ENCODE measurements around the gene CIZ1.
"Not testable (repeated sequence)": the region's sequence is repeated elsewhere in the genome, so short reads cannot be mapped to it uniquely, and the experiment has no call there.

The CIZ1 gene

DNA sequence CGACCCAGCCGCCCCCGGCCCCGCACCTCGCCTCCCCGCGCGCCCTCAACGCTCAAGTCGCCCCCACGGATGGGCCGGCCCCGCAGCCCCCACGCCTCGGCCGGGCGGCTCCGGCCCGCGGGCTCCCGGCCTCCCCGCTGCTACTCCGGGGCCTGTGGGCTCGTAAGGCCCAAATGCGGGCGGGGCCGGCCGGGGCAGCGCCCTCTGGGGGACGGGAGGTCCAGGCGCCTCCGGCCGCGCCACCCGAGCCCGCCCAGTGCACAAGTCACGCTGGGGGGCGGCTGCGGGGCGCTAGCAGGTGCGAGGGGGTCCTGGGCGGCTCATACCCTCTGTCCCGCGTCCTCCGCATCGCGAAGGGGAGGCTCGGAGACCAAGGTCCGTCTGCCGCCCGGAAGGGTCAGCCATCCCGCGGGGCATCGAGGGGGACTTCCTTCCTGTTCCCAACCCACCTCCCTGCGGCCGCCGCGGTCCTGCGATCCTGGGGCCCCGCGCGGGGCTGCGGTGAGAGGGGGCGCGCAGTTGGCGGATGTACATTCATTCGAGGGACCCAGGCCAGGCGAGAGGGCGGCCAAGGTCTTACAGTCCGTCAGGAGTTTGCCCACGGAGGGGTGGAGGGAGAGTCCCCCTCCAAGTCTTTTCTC, at the start of gene CIZ1:
TSS of gene CIZ1 (minus strand) at position 167 of the 641 bp plus-strand sequence. CDS start 715 bp downstream, outside the sequence.
- DNase-seq (ENCODE audit: low spot score): peak; percentile 88

DNA sequence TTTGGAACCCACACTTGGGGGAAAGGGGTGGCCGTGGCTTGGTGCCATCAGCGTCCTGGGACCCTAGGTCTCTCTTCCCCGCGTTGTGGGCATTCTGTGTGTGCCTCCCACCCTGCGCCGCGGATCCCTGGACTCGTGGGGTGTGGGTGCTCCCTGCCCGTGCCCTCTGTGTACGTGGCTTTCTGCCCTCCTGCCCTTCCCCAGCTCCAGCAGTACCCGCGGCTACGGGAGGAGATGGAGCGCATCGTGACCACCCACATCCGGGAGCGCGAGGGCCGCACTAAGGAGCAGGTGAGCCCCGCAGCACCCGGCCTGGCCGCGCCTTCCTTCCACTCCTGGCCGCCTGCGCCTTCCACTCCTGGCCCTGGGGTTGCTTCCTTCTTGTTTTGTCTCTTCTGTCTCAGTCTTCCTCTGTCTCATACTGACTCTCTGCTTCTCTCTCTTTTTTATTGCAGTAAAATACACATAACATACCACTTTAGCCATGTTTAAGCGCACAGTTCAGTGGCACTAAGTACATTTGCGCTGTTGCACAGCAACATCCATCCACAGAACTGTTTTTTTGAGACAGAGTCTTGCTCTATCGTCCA, 42.5 kb upstream of the CIZ1 start:
- no peak for DNase-seq (ENCODE audit: low spot score)

DNA sequence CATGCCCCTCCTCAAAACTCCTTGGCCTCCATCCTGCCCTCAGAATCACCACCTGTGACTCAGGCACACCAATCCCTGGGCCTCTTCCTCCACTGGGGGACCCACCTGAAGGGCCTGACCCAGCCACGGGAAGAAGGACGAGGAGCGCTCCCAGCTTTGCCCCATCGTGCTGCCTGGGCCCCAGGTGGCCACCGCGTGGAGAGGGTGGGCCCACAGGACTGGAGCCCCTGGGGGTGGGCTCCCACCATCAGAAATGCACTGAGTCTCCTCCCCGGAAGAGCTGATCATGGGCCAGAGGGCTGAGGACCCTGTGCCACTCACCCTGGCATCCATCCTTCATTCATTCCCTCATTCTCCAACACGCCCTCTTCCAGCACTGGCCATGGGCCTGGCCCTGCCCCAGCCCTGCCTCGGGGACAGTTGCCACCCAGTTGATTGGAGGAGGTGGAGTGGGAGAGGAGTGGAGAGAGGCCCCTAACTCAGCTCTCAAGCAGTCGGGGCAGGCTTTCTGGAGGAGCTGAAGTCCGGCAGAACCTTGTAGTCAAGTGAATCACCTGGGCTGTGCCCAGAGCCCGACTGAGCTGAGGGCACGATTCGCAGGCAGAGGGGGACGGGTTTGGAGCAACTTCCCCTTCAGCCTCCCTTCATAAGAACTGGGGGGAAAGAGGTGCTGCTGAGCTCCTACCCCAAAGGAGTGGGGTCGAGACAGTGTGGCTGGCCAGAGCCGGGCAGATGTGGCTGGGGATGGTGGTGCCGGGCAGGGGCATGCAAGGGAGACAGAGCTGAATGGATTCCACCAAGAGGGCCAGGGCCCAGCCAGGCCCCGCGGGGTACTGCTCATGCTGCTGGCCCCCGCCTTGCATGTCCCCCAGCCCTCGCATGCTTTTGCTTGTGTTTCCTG, 41.4 kb upstream of the CIZ1 start:
- no peak for DNase-seq (ENCODE audit: low spot score)

GRCh38 chr9:128231638-128232527, 40.5 kb upstream of the CIZ1 start:
- DNase-seq (ENCODE audit: low spot score): no peak

- DNase-seq (ENCODE audit: low spot score): not testable (repeated sequence)
Measured at GRCh38 chr9:128230897-128231296, 39.5 kb upstream of the CIZ1 start.

- DNase-seq (ENCODE audit: low spot score): no peak
Measured at GRCh38 chr9:128226412-128226801, 35.0 kb upstream of the CIZ1 start.

DNA sequence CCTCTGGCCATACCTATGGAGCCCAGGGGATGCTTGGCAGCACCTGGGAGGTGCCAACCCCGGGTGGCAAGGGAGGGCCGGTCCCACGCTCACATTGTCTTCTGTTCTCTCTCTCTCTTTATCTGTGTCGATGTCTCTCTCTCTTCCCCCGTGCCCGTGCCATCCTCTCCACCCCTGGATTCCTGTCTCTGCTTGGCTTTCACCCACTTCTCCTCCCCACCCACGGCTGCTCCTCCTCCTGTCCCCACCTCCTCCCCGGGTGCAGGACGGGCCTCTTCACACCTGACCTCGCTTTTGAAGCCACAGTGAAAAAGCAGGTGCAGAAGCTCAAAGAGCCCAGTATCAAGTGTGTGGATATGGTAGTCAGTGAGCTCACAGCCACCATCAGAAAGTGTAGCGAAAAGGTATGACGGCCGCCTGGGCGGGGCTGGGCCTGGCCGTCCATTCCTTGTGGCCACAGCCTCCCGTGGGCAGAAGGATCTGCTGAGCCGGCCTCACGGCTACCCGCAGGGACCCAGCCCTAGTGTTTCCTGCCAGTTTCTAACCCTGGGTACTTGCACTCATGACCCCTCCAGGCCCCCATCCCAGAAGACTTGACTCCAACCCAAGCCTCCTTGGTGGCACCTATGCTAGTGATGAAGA, 34.5 kb upstream of the CIZ1 start:
- no peak for DNase-seq (ENCODE audit: low spot score)

GRCh38 chr9:128224877-128225276, 33.5 kb upstream of the CIZ1 start:
- no peak for DNase-seq (ENCODE audit: low spot score)

DNA sequence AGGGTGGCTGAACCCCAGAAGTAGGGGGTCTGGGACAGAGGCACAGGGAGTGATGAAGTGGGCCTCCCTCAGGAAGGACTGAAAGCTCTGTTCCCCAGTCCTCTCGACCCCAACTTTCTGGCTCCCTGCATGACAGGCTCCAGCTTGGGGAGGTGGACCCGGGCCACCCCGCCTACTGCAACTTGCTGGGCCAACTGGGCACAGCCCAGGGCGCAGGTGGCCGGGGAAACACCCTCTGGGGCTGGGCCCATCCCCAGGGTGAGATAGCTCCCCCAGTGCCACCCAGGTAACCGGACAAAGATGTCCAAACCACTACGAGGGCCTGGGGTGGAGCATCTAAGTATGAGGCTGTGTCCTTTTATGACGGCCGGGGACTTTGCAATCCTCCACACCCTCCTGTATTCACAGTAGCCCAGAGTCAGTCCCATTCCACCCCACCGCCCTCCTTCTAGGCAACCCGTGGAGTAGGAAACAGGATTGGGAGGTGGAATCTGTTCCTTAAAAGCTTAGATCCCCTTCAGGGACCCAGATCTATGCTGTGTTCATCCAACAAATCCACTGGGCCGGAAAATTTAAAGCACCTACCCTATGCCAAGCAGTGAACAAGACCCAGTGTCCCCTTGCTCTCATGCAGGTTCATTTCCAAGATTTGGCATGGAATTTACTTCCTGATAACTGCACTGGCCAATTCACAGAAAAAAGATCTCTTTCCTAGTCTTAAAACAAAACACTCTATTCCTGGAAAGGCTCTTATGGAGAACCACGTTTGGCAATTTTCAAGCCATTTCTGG, 31.7 kb upstream of the CIZ1 start:
- DNase-seq (ENCODE audit: low spot score): no peak

DNA sequence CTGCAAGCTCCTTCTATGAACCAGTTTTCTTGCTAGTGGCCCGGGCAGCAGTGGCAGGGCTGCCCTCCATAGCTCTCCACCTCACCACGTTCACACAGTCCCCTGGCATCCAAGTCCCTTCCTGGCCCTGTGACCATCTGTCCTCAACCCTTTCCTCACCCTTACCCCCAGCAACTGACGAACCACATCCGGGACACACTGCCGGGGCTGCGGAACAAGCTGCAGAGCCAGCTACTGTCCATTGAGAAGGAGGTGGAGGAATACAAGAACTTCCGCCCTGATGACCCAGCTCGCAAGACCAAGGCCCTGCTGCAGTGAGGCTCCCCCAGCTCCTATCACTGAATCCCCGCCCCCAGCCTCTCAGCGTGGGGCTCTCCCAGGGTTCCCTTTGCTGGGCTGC, 30.7 kb upstream of the CIZ1 start:
- DNase-seq (ENCODE audit: low spot score): no peak

- DNase-seq (ENCODE audit: low spot score): no peak
Measured at GRCh38 chr9:128219831-128220230, 28.5 kb upstream of the CIZ1 start.

DNA sequence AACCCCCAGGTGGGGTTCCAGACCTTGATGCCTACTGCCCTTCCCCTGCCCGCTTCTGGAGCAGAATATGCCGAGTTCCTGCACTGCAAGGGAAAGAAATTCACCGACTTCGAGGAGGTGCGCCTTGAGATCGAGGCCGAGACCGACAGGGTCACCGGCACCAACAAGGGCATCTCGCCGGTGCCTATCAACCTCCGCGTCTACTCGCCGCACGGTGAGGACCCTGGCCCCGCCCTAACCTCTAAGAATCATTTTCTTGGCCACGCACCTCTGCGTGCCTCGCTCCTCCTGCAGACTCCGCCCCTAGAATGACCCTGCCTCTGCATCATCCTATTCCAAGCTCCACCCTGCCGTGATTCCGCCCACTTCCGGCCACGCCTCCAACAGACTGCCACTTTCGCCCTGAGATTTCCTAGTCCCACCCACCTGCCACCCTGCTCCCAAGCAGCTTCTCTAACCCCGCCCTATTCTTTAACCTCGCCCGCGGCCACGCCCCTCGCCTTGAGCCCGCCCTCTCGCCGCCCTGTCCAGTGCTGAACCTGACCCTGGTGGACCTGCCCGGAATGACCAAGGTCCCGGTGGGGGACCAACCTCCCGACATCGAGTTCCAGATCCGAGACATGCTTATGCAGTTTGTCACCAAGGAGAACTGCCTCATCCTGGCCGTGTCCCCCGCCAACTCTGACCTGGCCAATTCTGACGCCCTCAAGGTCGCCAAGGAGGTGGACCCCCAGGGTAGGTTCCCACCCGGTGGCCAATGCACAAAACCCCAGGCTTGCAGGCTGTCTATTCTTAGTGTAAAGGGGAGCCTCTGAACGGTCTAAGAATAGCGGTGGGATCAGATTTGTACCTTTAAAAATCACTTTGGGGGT, 27.4 kb upstream of the CIZ1 start:
- peak; percentile 85 for DNase-seq (ENCODE audit: low spot score)

DNA sequence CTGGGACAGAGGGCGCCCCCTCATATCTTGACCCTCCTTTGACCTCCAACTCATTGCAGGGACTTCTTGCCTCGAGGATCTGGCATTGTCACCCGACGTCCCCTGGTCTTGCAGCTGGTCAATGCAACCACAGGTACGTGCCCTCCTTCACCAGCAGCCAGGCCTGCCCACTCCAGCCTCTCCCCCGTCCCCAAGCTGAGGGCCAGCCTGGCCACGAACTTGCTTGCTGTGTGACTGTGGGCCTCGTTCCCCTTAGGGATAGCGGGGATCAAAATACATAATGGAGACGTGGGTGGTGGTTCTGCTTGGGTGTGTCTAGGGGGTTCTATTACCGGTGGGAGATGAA, 26.8 kb upstream of the CIZ1 start:
- DNase-seq (ENCODE audit: low spot score): no peak

GRCh38 chr9:128216781-128217553, 25.6 kb upstream of the CIZ1 start:
- no peak for DNase-seq (ENCODE audit: low spot score)

- no peak for DNase-seq (ENCODE audit: low spot score)
Measured at GRCh38 chr9:128215491-128216409, 24.4 kb upstream of the CIZ1 start.

DNA sequence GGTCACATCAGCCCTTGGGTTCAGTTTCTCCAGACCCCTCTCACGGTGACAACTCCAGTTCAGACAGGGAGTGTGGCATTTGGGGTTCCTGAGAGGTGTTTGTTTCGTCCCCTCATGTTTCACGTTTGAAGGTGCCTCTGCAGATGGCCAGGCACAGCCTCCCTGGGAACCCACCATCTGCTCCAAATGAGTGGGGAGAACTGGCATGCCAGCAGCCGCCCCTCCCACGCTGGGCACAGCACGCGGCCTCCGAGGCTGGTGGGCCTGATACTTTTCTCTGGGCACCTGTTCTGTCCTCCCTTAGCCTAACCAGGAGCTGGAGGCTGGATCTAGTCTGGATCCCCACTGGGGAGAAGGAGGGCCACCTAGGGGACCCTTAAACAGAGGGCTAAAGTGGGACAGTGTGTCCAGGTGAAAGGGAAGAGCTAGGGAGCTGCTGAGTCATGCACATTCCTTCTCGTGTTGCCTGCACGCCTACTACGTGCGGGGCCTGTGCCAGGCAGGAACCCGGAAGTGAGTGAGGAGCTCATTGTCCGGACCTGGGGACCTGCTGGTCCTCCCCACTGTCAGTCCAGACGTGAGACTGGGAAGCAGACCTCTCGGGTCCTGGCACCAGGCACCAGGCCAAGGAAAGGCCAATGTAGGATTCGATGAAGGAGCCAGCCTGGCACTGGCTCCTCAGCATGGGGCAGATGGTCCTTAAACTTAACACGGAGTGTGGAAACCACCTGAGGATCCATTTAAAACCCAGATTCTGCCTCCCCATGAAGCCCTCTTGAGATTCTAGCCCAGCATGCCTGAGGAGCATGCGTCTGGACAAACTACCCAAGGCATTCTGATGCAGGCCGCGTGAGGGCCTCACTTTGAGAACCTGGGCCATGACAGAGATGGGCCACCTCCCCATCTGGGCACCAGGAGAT, 23.5 kb upstream of the CIZ1 start:
- no peak for DNase-seq (ENCODE audit: low spot score)
